GM19452 (cell line): ENCODE measurements around the gene GRM1.

Experiments
- ATAC-seq: cut with Tn5 transposase; IDR thresholded peaks from one replicate; pipeline ENCODE4 v1.9.1; 2021; ENCODE audit not compliant: unreplicated experiment

Gene GRM1

GRCh38 chr6:146434732-146435390 lies 406.0 kb downstream of the GRM1 start:
- ATAC-seq = no peak

- no peak for ATAC-seq
Observed at GRCh38 chr6:146441907-146442306, 413.0 kb downstream of the GRM1 start.

GRCh38 chr6:146444189-146444588 lies 415.3 kb downstream of the GRM1 start:
- no peak for ATAC-seq

DNA sequence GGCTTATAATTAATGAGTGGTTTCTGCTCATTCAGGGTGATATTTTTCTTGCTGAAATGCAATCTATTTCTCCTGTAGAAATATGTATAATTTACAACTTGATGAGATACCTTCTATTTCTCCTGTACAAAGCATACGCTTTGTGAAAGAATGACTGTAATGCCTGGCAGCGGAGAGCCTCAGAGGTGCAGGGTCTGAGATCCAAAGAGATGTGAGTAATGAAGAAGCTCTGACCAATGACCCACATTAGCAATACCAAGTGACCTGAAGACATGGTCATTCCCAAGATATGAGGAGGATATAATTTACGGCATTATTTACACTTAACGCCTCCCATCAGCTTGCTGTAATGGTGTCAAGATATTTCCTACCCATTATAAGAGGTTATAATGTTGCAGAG lies 416.4 kb downstream of the GRM1 start:
- no peak for ATAC-seq

DNA sequence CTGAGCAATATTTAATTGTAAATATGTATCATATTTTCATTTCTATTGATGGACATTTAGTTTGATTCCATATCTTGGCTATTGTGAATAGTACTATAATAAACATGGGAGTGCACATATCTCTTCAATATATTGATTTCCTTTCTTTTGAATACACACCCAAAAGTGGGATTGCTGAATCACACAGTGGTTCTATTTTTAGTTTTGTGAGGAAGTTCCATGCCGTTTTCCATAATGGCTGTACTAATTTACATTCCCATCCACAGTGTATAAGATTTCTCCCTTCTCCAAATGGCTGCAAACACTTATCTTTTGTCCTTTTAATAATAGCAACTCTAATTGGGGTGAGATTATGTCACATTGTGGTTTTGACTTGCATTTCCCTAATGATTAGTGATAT lies 428.0 kb downstream of the GRM1 start:
- no peak for ATAC-seq

GRCh38 chr6:146460941-146461340 lies 432.1 kb downstream of the GRM1 start:
- no peak for ATAC-seq

DNA sequence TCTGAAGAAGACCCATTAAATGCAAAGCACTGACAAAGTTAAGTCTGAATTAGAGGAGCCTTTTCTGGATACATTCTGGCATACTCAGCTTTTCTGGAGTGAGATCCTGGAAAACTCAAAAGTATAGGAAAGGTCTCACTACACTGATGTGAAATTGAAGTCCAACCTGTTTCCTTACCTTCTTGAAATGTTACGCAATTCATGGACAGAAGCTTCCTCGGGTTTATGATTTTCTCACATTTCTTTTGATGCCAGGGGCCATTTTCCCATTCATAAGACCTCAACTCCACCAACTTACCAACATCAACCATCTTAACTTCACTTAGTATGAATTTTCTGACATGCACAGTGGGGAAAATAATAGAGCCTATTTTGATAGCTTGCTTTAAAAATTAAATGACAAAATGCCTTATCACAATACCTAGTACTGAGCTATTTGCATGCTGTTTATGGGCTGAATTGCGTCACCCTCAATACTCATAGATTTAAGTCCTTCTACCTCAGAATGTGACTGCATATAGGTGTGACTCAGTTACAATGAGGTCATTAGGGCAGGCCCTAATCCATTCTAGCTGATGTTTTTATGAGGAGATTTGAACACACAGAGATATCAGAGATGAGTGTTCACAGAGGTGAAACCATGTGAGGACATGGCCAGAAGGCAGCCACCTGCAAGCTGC lies 441.4 kb downstream of the GRM1 start:
- ATAC-seq = no peak

DNA sequence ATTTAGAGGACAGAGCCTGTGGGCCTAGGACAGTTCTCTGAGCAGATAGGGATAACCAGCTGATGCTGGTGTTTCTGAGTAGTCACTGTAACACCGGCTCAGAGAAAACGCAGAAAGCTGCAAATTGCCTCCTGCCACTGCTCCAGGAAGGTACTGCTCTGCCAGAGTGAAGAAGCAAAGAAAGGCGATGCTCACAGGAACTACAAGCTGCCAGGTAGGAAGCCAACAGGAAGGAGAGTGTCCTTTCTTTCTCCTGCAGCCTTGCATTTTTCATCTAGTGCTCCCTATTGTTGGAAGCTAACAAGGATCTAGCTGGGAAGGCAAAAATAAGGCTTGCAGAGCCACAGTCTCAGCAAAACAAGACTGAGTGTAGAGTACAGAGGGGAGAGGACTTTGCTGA lies 444.1 kb downstream of the GRM1 start:
- no peak for ATAC-seq

DNA sequence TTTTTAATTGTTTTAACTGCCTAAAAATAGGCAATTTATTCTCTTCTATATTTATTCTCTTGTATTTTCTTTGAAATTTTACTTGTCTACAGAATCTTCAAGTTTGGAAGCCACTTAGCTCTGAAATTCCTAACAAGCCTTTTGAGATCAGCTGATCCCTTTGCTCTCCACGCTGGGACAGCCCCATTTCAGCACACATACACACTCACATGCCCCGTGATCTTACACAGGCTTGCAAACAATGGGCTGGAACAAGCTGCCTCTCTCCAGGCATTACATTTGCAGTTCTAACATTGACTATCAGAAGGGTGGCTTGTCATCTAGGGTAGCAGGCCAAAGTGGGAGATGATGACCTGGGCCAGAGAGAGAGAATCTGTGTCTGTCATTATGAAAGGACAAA lies 452.7 kb downstream of the GRM1 start:
- ATAC-seq = no peak

GRCh38 chr6:146484411-146484810 lies 455.5 kb downstream of the GRM1 start:
- ATAC-seq = no peak
